Aorta (tissue), 5 donors: Measurements from ENCODE around the gene CPE. TPM values are rescaled to one million over a fixed set of nuclear protein-coding genes. Genes with fewer than 3 reads are reported as not detected.

Experiments
- ATAC-seq: fragments of 200-7000 bp; cut with Tn5 transposase; one replicate; pipeline ENCODE4 v1.9.1; 2022; ENCODE audit warnings: moderate library complexity; ENCODE audit not compliant: low FRiP score
- DNase-seq, 2 donors: peaks; one replicate each; pipeline ENCODE4 v3.0.0-alpha.2; 2020
- H3K27ac ChIP-seq, 2 donors: one replicate each; pipeline ENCODE4 v1.5.1; 2013; ENCODE audit warnings: low read length in 2 of 2, mild to moderate bottlenecking in 2 of 2, moderate library complexity in 2 of 2, control low read depth in 1 of 2, inconsistent platforms in 1 of 2, low read depth in 1 of 2
- H3K27me3 ChIP-seq, 2 donors: one replicate each; pipeline ENCODE4 v1.6.1; 2013; ENCODE audit warnings: control low read depth in 1 of 2, low read length in 1 of 2, mild to moderate bottlenecking in 1 of 2, moderate library complexity in 1 of 2; ENCODE audit not compliant: insufficient read depth in 2 of 2, control insufficient read depth in 1 of 2
- H3K36me3 ChIP-seq, 2 donors: one replicate each; pipeline ENCODE4 v1.6.1; 2013; ENCODE audit warnings: control low read depth in 1 of 2, low read length in 1 of 2, mild to moderate bottlenecking in 1 of 2; ENCODE audit not compliant: insufficient read depth in 2 of 2, control insufficient read depth in 1 of 2
- H3K4me1 ChIP-seq, 2 donors: one replicate each; pipeline ENCODE4 v1.6.1; 2013; ENCODE audit warnings: low read length in 2 of 2, control low read depth in 1 of 2, mild to moderate bottlenecking in 1 of 2, moderate library complexity in 1 of 2; ENCODE audit not compliant: insufficient read depth in 2 of 2, control insufficient read depth in 1 of 2
- H3K4me3 ChIP-seq, 2 donors: one replicate each; pipeline ENCODE4 v1.5.1; 2013; ENCODE audit warnings: low read length in 2 of 2, control low read depth in 1 of 2, mild to moderate bottlenecking in 1 of 2
- H3K9me3 ChIP-seq: one replicate; pipeline ENCODE4 v1.6.1; 2013; ENCODE audit warnings: mild to moderate bottlenecking, low read length; ENCODE audit not compliant: control insufficient read depth
- WGBS, 2 donors: extraction: QIAGEN DNeasy Blood & Tissue Kit; methylation state at CpG; one replicate each; pipeline ENCODE4 v1.1.7; 2013; 5-methylcytosine and 5-hydroxymethylcytosine counted together
- intact Hi-C, 2 donors: fragments of 100-400 bp; cut with DNase I; formaldehyde crosslinking; loops; one replicate each; pipeline versions ENCODE4 v1.14.2 to v1.15.0; 2022
- polyA plus RNA-seq, 2 donors: library from polyadenylated mRNA; stranded (reverse); fragments of 200-250 nt; gene quantifications; one replicate each; pipeline ENCODE4 v1.2.3, GENCODE V29; 2013
- total RNA-seq, 2 donors: library from RNA; stranded (reverse); fragmentation: NEBNext Ultra II Directional; extraction: Animal tissue kit (Norgen Biotek cat#: 25700); gene quantifications; one replicate each; pipeline ENCODE4 v1.2.1, GENCODE V29; 2021
- donor health status: healthy with polysubstance abuse.
- donor health status: Bipolar disorder and iron deficiency.
- donor health status: DM: no; HTN: no; CAD: no.
- donor health status: DM: no; HTN: no; CAD: no.
- donor health status: DM: yes; HTN: yes; CAD: no.

Gene CPE
- total and polyA plus RNA-seq, 4 donors, result 256 to 443 (median 352) TPM

DNA sequence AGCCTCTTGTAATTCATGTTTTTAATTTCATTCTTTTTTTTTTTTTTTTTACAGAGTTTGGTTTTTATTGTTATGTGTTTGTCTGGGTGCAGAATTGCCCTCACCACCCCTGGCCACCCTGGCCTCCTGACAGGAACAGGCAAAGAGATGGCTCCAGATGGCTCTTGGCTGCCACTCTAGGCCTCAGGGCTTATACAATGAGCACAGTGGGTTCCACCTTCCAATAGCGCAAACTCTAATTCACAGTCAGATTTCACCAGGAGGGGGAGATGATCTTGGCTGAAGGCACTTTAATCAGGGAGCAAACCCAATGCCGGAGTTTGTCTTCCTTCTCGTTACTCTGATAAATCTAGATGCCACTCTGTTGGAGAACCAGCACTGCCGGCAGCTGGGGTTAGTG is 24.8 kb downstream of the CPE start:
- Histone ChIP-seq H3K27me3 (no peaks in the 10 kb centered on the region), H3K27ac (no peak overlapping the region), H3K4me1 (peaks cover 0 to 4% of the 10 kb centered on the region in 2 donors), H3K36me3 (no peaks in the 10 kb centered on the region), H3K9me3 (no peaks in the 10 kb centered on the region), H3K4me3 (no peak overlapping the region)
- ATAC-seq (no peak), DNase-seq (no peak)
- 95% methylated on average over 4 of the region's 4 CpGs for WGBS, 2 donors
- intact Hi-C loops, result no loop called here

DNA sequence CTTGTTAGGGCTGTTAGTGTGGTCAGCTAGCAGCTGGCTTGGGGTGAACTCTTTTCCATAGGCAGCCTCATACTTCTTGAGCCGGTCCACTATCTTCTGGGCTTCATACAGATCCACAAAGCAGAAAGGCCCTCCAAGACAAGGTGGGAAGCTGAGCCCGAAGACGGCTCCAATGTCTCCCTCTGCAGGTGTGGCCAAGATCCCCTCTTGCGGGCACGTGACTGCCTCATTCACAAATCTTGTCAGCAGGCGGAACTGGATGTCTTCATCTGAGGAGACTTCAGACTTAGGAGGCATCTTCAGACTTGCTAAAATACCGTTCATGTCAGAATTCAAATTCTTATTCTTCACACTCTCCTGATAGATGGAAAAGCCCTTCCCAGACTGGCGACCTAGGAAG is 25.3 kb downstream of the CPE start:
- no peak for DNase-seq
- WGBS, 2 donors, result 97 to 99% methylated on average over 8 of the region's 8 CpGs

DNA sequence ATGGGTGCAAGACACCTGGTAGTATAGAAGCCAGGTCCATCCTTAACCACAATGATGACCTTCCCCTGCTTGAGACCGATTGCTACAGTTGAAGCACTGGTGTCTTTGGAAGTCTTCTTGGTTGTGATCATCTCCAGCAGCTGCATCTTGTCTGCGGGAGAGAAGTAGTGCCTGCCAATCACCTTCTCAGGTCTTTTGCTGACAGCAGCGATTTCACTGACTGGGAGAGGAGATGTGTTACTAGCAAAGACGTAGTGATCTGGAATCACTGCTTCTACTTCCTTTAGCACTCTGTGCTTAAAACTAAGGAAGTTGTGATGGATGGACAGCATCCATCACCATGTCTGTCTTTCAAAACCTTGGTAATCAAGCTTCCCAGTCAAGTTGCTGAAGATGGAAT is 25.9 kb downstream of the CPE start:
- WGBS, 2 donors, result 91 to 96% methylated on average over 4 of the region's 4 CpGs
- Histone ChIP-seq H3K27me3 (no peaks in the 10 kb centered on the region), H3K9me3 (no peaks in the 10 kb centered on the region), H3K4me1 (peaks cover 0 to 4% of the 10 kb centered on the region in 2 donors), H3K36me3 (no peaks in the 10 kb centered on the region), H3K4me3 (no peak overlapping the region), H3K27ac (no peak overlapping the region)
- intact Hi-C loops, result no loop called here
- ATAC-seq (no peak), DNase-seq (no peak)

More for the DNA sequence above, 25.3 kb downstream of the CPE start:
- peaks cover 0 to 4% of the 10 kb centered on the region in 2 donors for H3K4me1 ChIP-seq
- H3K27ac ChIP-seq, result no peak overlapping the region
- no peak for ATAC-seq
- no peaks in the 10 kb centered on the region for H3K9me3 ChIP-seq
- intact Hi-C loops, result no loop called here
- H3K27me3 ChIP-seq, result no peaks in the 10 kb centered on the region
- no peaks in the 10 kb centered on the region for H3K36me3 ChIP-seq
- no peak overlapping the region for H3K4me3 ChIP-seq

DNA sequence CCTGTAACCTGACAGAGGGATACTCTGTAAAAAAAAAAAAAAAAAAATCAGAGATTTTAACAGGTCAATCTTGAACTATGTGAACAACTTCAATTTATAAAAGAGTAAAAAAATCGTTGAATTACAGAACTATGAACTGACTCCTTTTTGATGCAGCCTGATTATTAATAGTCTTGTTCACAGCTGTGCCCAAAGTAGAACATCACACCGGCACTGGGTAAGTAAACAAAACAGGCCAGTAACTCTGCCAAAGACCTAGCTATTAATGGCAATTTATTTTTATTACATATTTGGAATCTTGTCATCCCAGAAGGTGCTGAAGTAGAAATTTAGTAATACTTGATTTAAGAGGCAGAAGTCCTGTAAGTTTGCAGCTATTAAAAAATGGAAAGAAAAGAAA is 31.4 kb downstream of the CPE start:
- Histone ChIP-seq H3K27me3 (no peaks in the 10 kb centered on the region), H3K4me1 (peaks cover 0 to 2% of the 10 kb centered on the region in 2 donors), H3K4me3 (no peak overlapping the region), H3K9me3 (no peaks in the 10 kb centered on the region), H3K36me3 (no peaks in the 10 kb centered on the region), H3K27ac (no peak overlapping the region)
- 6 to 13% methylated on average over 2 of the region's 2 CpGs for WGBS, 2 donors
- ATAC-seq, result no peak
- no peak for DNase-seq
- intact Hi-C loops, result no loop called here

DNA sequence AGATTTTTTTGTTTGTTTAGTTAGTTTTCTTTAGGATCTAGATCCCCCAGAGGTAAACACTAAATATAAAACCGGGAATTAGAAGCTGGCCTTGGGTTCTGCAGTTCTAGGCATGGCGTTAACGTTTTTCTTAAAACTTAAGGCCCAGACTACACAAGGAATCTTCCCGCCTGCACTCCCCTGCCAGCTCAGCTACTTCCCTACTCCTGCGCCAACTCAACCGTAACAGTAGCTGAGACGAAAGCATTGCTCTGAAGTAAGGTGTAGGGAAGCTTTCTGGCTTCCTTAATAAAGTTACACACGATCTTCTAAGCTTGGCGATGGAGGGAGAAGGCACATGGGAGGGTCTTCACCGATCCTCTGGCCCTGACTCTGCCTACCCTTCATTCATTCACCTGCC is 37.1 kb downstream of the CPE start:
- H3K36me3 ChIP-seq, result no peaks in the 10 kb centered on the region
- no peak overlapping the region for H3K4me3 ChIP-seq
- DNase-seq, result no peak
- peaks cover 2 to 5% of the 10 kb centered on the region in 2 donors for H3K4me1 ChIP-seq
- H3K27ac ChIP-seq, result no peak overlapping the region
- ATAC-seq, result no peak
- H3K9me3 ChIP-seq, result no peaks in the 10 kb centered on the region
- WGBS, 2 donors, result 82 to 91% methylated on average over 10 of the region's 10 CpGs
- no peaks in the 10 kb centered on the region for H3K27me3 ChIP-seq
- intact Hi-C loops, result no loop called here

DNA sequence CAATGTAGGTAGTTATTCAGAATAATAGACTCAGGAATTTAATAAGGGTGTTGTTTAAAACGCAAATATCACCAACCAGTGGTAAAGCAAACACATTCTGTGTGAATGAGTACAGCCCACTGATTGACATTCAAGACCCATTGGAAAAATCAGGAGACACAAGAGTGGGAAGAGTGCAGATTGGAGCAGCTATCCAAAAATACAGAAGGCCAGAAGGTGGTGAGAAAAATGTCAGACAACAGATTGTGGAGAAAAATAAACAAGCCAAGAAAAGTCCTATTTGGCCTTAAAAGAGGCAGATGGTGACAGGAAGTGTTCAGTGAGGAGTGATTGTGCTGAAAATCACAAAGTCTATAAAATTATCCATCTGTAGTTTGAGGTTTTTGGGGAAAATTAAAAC is 39.3 kb downstream of the CPE start:
- ATAC-seq (no peak), DNase-seq (no peak)
- 68 to 87% methylated on average over 1 of the region's 1 CpG for WGBS, 2 donors
- H3K4me1 ChIP-seq, result peaks cover 2 to 5% of the 10 kb centered on the region in 2 donors
- H3K4me3 ChIP-seq, result no peak overlapping the region
- intact Hi-C loops, result no loop called here
- H3K27me3 ChIP-seq, result no peaks in the 10 kb centered on the region
- no peak overlapping the region for H3K27ac ChIP-seq
- no peaks in the 10 kb centered on the region for H3K36me3 ChIP-seq
- H3K9me3 ChIP-seq, result no peaks in the 10 kb centered on the region

DNA sequence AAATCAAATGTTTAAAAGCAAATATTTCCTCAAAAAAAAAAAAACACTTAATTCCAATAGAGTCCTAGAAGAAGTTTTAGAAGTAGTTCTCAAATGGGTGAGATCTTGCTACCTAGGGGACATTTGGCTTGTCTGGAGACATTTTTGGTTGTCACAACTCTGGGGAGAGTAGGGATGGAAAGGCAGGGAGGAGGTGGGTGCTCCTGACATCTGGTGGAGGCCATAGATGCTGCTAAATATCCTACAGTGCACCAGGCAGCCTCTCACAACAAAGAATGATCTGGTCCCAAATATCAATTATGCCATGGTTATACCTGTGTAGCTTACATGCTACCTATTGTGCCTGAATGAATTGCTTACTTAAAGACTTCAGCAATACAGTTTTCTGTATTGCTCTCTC is 46.8 kb downstream of the CPE start:
- DNase-seq (no peak), ATAC-seq (no peak)
- intact Hi-C loops, result loop anchor here in 1 of 2 donors (5.0 kb wide), 1 partner anchor 38 kb away; no protein-coding TSS in a partner anchor

DNA sequence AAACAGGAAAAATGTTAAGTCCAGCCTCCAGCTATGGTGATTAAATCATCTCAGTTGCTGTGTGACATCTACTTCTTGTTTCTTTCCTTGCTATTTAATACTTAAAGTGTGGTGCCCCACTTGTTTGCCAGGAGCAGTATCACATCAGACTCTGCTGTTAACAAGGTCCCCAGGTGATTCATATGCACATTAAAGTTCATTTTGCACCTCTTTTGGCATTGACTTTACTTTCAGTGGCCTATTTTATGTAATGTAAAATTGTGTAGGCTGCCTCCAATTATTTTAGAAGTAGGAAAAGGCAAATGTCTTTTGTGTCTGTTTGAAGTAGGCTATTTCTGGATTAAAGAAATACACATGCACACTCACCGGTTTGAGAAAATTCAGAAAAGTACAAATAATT is 47.5 kb downstream of the CPE start:
- DNase-seq (no peak), ATAC-seq (no peak)
- intact Hi-C loops, result loop anchor here in 1 of 2 donors (5.0 kb wide), 1 partner anchor 39 kb away; no protein-coding TSS in a partner anchor
- H3K9me3 ChIP-seq, result no peaks in the 10 kb centered on the region
- H3K4me3 ChIP-seq, result no peak overlapping the region
- H3K27ac ChIP-seq, result no peak overlapping the region
- 37 to 51% methylated on average over 1 of the region's 1 CpG for WGBS, 2 donors
- H3K4me1 ChIP-seq, result no peaks in the 10 kb centered on the region
- no peaks in the 10 kb centered on the region for H3K36me3 ChIP-seq
- H3K27me3 ChIP-seq, result no peaks in the 10 kb centered on the region

More for the DNA sequence above, 46.8 kb downstream of the CPE start:
- no peaks in the 10 kb centered on the region for H3K4me1 ChIP-seq
- H3K4me3 ChIP-seq, result no peak overlapping the region
- no peaks in the 10 kb centered on the region for H3K9me3 ChIP-seq
- H3K27ac ChIP-seq, result no peak overlapping the region
- H3K36me3 ChIP-seq, result no peaks in the 10 kb centered on the region
- no peaks in the 10 kb centered on the region for H3K27me3 ChIP-seq

DNA sequence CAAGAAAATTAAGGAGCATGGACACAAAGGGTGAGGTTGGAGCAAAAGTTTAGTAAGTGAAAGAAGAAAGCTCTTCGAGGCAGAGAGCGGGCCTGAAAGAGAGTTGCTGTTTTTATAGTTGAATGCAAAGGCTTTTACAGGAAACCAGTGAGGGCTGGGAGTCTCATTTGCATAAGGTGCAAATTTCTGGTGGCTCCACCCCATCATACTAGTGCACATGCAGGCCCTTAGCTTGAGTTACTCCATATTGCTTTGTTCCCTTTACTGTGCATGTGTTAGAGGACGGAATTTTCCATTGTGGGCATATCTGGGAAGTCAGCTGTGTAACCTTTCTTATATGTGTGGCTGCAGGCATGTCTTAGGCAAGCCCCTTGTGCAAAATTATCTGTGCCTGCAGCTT is 48.0 kb downstream of the CPE start:
- H3K27ac ChIP-seq, result no peak overlapping the region
- no peaks in the 10 kb centered on the region for H3K9me3 ChIP-seq
- no peak for DNase-seq
- no peaks in the 10 kb centered on the region for H3K4me1 ChIP-seq
- 63 to 89% methylated on average over 3 of the region's 3 CpGs for WGBS, 2 donors
- H3K4me3 ChIP-seq, result no peak overlapping the region
- ATAC-seq, result no peak
- intact Hi-C loops, result loop anchor here in 1 of 2 donors (5.0 kb wide), 1 partner anchor 40 kb away; no protein-coding TSS in a partner anchor
- no peaks in the 10 kb centered on the region for H3K27me3 ChIP-seq
- no peaks in the 10 kb centered on the region for H3K36me3 ChIP-seq
